Measurements from ENCODE around the gene GULP1. TPM values are rescaled to one million over a fixed set of nuclear protein-coding genes. Genes with fewer than 3 reads are reported as not detected.

GULP1 gene
- total and polyA plus RNA-seq, 2 of the 13 experiments (the other 11 are each of a cell fraction or from before 2014, with no cell fraction given), result 0.15 TPM; not detected in 1

GRCh38 chr2:188517549-188518215 is 226.0 kb downstream of the GULP1 start:
- H4K20me1 ChIP-seq (ENCODE audit: insufficient read depth, low read length), result no peaks in the 10 kb centered on the region
- no peak overlapping the region for H3K9ac ChIP-seq (ENCODE audit: insufficient read depth, low read depth, low read length)
- no peaks in the 10 kb centered on the region for H3K79me2 ChIP-seq (ENCODE audit: insufficient read depth, low read length)
- ATAC-seq (no peak), DNase-seq (ENCODE audit: low spot score) (no peak), FAIRE-seq (no peak)
- in situ Hi-C loops (cut with HindIII; ENCODE audit: extremely low pct_ligation_motif_present, low pct_unique_long_range_greater_than_20kb) (loop anchor here (25.0 kb wide), 1 partner anchor 930 kb away; no protein-coding TSS in a partner anchor), intact Hi-C loops (cut with micrococcal nuclease; ENCODE audit: unreplicated experiment) (loop anchor here (10.0 kb wide), 1 partner anchor 673 kb away; no protein-coding TSS in a partner anchor)
- no peak overlapping the region for H3K4me3 ChIP-seq (replicated peaks in 1 of 3; ENCODE audit: insufficient read depth in 1 of 3, low read depth in 2 of 3, low read length in 3 of 3)
- POLR2A ChIA-PET, result no interaction called here
- no peak overlapping the region for H3K27ac ChIP-seq (ENCODE audit: extremely low read length, insufficient read depth, low read length)
- H3K4me2 ChIP-seq (ENCODE audit: low read depth, low read length), result no peak overlapping the region
- H3K36me3 ChIP-seq (replicated peaks in 1 of 2; ENCODE audit: control insufficient read depth in 1 of 2, insufficient read depth in 2 of 2, low read length in 2 of 2), result no peaks in the 10 kb centered on the region
- WGBS (ENCODE audit: low lambda C conversion rate), result 3% methylated on average over 7 of the region's 7 CpGs
- no peaks in the 10 kb centered on the region for H3K27me3 ChIP-seq (ENCODE audit: control insufficient read depth in 1 of 2, insufficient read depth in 2 of 2, low read length in 2 of 2)
- CTCF ChIA-PET (ENCODE audit: low intra/inter-chr PET ratio, low total read pairs), result no interaction called here
- TF ChIP-seq RAD51 (IDR thresholded peaks at IDR 0.05; ENCODE audit: borderline replicate concordance) (no peak), ZNF615 (CRISPR knock-in tag; IDR thresholded peaks at IDR 0.05; ENCODE audit: borderline replicate concordance) (no peak), REXO4 (CRISPR knock-in tag; IDR thresholded peaks at IDR 0.05; ENCODE audit: borderline replicate concordance) (no peak), CEBPB (IDR thresholded peaks at IDR 0.05; ENCODE audit: borderline replicate concordance, low read depth, low read length) (no peak), ZNF496 (CRISPR knock-in tag; IDR thresholded peaks at IDR 0.05; ENCODE audit: insufficient replicate concordance) (no peak), AKAP8 (CRISPR knock-in tag; IDR thresholded peaks at IDR 0.05) (no peak), TFAP4 (IDR thresholded peaks at IDR 0.05; ENCODE audit: borderline replicate concordance, low read depth) (no peak), GTF2F1 (IDR thresholded peaks at IDR 0.05; ENCODE audit: low read length) (no peak), ZNF318 (CRISPR knock-in tag; IDR thresholded peaks at IDR 0.05) (no peak), ZNF891 (CRISPR knock-in tag; IDR thresholded peaks at IDR 0.05) (no peak), SIN3A (IDR thresholded peaks at IDR 0.05; ENCODE audit: borderline replicate concordance, low read depth, low read length) (no peak), ZNF414 (CRISPR knock-in tag; IDR thresholded peaks at IDR 0.05) (no peak)
- BruUV-seq (replicated peaks), result no TSS peak
- H3K9me3 ChIP-seq (ENCODE audit: low read length), result no peaks in the 10 kb centered on the region
- no peaks in the 10 kb centered on the region for H3K4me1 ChIP-seq (ENCODE audit: insufficient read depth, low read length)
- no peak overlapping the region for H2AFZ ChIP-seq (ENCODE audit: low read length)

Data from HepG2 (cell line).